Tongue (tissue), 2 donors: ENCODE results near the gene TMEM72. TPM values are rescaled to one million over a fixed set of nuclear protein-coding genes. Genes with fewer than 3 reads are reported as not detected.

Source experiments
- DNase-seq: peaks from one replicate; pipeline ENCODE4 v3.0.0-alpha.2; 2015
- total RNA-seq: library from RNA; depleted of rRNA; stranded (reverse); fragments of >200 nt; gene quantifications from one replicate; pipeline ENCODE4 v1.2.3, GENCODE V29; 2014

TMEM72 gene
- total RNA-seq, 1 donor from 2014 or later: 0.41 TPM

DNA sequence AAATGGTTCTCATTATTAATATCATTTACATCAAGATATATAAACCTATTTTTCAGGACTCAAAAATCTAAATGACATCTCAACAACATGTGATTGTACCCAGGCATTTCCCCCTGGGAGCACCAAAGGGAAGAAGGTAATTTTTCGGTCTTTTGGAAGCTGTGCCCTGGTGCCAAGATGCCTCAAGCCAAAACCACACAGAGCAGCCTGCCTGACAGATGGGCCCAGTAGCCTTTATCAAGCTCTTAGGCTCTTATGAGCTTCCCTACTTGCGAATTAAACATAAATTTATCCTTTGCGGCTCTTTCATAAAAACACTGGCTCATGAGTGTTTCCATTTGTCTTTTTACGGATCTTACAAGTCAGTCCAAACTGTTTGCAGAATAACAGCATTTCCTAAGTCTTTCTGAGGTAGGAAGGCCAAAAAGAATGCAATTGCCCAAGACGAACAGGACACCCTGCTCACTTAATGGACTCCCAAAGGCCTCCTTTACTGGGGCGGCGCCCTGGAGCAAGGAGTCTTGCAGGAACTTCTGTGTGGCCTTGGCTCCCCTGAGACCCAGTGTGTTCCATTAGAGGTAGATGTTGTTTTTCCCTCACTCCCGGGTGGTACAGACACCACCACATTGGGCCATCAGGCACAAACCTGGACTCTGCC is 44.4 kb downstream of the TMEM72 start:
- no peak for DNase-seq

DNA sequence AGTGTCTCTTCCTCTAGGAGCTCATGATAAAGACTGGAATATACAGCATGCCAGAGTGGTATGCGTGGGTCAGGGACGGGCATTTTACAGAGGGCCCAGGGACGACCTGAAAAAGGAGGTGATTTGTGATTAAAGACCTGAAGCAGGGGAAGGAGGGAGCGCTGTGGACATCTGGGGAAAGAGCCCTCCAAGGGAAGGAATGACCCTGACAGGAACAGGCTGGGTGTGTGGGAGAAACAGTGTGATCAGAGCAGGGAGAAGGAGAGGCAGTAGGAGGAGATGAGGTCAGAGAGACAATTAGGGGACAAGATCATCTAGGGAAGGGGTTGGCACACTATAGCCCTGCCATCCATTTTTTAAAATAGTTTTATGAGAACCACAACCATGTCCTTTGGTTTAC is 45.1 kb downstream of the TMEM72 start:
- DNase-seq: no peak

DNA sequence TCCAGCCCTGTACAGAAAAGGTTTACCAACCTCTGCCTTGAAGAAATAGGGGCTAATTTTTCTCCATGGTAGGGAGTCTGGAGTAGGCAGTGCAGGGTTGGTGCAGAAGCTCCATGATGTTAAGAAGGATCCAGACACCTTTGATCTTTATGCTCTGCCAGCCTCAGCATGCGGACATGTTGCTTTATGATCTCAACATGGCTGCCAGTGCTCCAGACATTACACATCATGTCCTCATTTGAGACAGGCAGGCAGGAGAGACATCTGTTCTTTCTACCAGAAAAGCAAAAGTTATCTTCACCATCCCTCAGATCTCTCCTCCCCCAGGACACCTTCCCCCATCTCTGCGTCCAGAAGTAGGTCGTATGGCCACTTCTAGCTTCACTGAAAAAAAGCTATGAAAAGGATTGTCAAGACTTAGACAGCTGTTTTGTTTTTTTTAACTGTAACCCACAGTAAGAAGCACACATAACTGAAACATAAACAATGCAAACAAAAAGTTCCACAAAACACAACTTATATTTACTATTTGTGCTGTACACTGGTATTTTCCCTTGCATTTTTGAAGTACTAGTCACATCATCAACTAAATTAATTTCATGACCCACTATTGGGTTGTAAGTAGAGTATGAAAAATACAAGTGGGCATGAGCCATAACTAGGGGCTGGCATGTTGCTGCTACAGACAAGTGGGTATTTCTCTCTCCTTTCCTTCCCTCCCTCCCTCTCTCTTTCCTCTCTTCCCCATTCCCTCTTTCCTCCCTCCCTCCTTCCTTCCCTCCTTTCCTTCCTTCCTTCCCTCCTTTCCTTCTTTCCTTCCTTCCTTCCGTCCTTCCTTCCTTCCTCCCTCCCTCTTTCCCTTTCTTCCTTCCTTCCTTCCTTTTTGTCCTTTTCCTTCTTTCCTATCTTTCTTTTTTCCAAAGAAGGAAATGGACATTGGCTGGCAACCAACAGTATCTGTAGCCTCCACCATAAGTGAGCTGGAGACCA is 45.9 kb downstream of the TMEM72 start:
- no peak for DNase-seq

DNA sequence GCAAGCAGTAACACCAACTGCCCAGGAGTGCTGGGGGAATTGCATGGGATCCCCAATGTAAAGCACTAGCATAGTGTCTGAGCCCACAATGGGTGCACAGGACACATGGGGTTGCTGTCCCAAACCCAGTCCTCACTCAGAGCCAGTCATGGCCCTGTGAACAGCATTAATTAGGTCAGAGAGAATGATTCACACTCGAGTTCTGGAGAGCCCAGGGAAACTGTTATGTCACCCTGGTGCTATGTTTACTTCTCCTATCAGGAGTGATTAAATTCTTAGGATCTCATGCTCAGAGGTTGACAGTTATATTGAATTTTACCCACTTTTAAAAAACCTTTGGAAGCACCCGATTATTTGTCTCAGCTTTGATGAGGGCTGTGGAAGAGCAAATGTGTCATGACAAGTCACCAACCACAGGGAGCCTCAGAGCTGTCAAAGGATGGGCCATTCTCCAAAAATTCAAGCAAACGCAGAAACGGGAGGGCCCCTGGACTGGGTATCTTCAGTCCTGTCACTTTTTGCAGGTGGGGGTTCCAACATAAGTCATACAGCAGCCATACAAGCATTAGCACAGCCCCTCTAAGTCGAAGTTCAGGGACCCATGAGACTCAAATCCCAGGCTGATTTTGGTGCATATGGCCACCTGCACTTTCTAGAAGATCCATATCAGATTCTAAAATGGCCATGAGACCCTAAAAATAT is 47.2 kb downstream of the TMEM72 start:
- no peak for DNase-seq

DNA sequence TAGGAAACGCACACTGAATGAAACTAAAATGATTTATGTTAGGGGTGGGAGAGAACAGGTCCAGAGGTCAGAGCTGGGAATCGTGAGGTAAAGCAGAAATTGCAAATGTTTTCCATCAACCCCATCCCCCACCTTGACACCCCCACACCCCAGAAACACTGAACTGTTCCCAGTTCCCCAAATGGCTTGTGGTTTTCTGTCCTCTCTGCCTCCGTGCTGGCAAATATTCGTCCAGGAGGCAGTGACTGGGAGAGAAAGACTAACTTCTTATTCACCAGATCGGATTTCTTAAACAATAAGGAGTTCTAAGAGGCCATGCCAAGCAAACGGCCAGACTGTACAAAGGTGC is 47.7 kb downstream of the TMEM72 start:
- DNase-seq: no peak

DNA sequence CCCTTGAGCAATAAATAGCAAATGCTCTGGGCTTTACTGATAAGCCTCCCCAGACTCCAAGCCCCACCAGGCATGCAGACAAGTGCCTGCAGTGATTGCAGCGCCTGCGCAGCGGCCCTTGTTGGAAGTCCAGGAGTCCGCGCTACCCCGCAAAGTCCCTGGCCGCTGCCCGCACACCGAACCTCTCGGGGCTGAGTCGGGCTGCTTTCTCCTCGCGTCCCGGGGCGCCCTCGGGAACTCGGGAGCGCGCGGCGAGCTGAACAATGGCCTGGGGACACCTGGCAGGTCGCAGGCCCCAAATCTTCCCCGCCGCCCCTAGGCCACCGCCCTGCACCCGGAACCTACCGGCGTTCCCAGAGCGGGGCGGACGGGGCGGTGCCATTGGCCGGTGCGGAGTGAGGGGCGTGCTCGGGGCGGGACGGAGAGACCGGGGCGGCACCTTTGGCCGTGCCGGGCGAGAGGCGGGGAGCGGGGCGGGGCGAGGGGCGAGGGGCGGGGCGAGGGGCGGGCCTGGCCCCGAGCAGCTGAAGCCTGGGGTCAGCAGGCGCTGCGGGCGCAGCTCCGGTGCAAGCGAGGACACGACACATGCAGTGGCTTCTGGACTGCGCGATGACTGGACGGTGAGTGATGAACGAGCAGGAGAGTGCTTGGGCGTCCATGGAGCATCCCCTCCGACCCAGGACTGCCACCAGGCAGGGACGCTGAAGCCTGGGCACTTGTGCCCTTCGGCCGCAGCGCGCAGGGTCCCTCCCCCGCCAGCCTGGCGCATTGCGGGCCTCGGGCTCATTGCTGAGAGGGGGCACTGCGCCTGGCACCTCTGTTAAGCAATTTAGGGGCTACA is 48.3 kb downstream of the TMEM72 start, which contains the start of gene RASSF4:
RASSF4 (plus strand) TSS at position 556 of the 841 bp plus-strand sequence. CDS start 10,401 bp downstream, outside the sequence.
- DNase-seq: peak; percentile 95

DNA sequence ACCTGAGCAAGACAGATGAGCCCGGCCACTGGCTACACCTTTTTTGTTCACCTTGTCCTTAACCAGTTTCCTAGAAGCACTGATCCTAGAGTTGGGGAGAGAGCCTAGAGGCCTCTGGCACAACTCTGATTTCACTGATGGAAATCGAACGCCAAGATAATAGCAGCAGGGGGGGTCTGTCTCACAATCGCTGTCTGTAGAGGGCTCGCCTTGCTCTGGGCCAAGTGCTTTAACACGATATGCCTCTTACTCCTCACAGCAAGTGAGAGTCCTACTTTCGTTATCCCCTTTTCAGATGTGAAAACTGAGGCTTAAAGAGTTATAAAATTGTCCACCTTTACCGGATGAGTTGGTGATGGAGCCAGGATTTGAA is 48.9 kb downstream of the TMEM72 start:
- DNase-seq: no peak

DNA sequence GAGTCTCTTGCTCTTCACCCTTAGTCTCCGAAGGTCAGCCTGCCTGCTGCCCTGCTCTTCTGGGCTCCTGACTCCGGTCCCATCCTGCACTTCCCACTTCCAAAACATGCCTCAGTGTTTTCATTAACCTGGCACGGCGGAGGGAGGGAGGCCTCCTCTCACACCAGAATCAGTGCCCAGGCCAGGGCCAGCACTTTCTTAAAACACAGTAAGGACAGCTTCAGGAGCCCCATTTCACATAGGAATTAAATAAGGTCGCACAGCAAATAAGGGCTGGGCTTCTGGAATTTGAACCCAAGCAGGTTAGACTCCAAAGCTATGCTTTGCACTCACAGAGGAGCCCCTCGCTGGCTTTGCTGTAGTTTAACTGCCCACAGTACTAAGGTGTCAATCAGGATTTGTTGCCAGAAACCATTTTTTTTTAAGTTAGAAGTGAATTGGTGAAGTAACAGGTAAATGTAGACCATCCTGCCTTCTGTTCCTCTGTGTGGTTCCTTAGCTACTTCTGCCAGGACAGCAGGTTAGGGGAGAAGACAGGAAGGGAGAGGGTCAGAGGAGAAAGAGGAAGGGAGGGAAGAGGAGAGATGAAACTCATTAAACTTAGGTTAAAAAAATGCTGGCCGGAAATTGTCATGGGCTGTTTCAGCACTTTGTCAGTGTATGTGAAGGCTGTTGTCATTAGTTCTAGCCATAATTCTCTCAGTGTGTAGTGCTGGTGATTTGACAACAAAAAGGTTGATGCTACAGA is 49.5 kb downstream of the TMEM72 start:
- DNase-seq: no peak

DNA sequence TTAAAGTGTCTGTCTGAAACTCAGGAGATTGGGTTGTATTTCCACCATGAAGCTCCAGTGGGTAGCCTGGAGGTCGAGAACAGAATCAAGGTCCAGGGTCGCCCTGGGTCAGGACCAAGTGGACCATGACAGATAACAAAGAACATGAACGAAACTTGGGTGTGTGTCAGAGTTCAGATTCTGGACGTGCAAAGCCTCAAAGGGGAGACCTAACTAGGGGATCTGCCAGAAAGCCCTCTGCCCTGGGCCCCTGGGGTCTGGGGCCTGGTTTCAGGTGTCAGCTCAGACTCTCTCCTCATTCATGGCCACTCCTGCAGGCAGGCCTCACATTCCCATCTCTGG is 50.1 kb downstream of the TMEM72 start:
- DNase-seq: no peak

DNA sequence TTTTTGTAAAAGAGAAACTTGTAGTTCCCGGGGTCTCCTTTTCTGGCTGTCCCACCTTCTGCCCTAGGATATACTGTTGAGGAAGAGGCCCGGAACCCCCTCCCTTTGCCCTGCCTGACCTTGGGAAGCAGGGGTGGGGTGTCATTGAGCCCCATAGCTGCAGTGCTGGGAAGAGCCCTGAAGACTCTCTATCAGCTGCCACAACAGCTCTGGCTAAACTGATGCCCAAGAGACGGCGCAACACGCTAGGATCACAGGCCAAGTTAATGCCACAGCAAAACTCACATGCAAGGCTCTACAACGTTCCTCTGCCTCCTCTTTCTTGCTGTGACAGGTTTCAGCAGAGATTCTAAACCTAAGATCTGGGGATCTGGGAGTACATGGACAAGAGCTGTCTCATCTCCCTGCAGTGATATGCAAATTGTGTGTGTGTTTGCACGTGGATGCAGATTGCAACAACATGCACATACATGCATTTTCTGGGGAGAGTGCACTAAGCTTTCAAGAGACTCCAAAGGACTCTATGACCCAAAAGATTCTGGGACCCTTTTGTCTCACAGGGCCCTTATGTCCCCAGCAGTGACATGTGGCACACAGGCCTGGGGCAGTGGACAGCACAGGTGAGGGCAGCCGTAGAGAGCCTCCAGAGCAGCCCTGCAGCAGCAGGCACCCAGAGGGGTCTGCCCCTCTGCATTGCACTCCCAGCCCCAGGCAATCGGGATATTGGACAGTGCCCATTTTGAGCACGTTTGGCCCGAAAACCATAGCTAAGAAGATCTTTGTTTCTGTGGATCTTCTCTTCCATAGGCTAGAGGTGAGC is 51.0 kb downstream of the TMEM72 start:
- DNase-seq: no peak

DNA sequence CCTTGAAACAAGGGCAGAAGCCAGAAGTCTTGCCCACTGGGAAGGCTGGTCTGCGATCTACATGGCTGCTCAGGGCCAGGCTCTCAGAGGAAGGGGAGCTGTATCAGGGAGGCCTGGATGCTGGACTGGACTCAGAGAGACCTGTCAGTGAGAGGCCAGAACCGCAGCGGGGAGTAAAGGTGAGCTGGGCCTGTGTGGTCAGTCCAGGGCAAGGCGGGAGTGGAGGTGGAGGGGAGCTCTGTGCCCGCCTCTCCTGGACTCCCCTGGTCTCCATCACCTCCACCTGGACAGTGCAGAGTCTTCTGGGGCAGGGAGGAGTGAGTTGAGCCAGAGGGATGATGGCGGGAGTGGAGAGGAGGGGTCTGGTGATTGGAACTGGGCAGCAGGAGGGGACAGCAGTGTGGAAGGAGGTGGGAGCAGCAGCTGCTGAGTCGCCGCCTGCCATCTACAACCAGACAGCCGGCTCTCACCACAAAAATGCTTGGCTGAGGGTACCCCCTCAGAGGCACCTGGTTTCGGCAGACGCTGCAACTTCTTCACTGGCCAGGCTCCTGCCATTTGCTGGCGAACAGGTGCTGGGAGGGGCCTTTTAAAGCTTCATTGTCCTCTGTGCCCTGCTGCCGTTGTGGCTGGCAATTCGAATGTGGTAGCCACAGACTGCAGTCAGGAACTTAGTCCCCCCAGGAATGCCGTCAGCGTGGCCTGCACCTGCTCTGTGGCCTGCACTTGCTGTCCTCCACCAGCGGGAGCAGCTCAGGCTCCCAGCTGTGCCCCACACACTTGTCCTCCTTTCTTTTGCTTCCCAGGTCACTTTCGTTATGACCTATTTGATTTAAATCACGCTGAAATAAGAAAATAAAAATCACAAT is 52.0 kb downstream of the TMEM72 start:
- DNase-seq: peak; percentile 89

DNA sequence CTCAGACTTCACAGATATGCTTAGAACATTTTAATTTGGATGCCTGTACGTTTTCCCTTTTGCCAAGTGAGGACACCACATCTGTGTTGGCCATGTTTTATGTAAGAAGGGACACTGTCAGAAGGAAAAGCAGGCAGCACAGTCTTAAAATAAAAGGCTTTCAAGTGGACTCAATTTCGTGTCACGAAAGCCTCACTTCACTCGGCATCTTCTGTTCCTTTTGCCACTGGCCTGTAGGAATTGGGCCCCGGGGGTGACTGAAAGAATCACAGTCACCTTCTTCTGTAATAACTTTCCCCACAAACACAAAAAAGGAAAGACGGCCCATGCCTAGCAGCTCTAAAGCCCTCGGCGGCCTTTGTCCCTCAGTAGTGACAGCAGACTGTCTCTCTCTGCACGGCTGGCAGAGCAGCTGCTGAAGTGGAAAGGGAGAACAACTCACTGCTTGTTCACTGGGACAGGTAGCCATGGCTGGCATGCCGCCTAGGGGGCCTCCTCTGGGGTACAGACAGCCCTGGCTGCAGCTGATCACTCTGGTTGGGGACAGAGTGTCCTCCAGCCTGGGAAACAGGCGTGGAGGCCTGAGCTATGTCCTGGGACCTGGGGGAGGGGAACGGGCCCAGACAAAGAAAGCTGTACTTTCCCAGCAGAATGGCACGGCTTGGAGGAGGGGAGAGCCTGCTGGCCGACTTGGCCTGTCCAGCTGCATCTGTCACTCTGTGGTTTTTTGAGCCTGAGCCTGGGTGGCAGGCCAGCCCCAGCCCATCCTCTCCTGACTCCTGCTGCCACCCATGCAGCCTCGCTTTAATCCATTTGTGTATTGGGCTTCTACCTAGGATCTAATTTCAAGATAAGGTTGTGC is 52.9 kb downstream of the TMEM72 start:
- peak; percentile 96 for DNase-seq

DNA sequence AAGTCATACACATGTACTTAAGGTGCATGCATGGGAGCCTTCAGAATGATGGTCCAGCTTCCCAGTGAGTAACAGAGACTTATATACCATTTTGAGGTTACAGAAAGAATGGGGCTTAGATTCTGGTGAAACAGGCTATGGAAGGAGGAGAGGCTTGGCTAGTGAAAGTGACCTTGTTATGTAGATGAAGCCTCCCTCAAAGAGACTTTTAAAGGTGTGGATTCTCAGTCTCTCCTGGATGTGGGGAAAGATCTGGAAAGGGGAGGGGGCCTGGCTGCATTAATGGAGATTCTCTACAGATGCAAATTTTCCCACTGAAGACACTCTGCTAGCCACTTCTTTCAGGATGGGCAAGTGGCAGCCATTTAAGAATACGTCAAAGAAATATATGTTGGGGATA is 54.0 kb downstream of the TMEM72 start:
- DNase-seq: no peak

DNA sequence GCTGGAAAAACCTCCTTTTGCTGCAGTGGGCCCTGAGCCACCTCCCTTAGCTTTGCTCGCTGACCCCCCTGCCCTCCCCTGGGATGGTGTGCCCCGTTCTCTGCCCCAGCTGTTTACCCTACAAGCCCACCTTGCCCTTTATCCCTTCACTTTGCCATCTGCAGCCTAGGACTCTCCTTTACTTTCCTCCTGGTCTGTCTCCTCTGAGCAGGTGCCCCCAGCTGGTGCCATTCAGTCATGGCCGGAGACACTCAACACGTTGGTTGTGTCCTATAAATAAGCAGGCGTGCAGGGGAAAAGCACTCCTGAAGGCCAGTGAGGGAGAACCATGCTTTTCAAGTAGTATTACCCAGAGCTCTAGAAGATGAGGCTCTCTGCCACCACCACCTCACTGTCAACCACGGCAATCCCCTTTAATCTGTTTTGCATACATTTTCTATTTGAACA is 54.5 kb downstream of the TMEM72 start:
- peak; percentile 77 for DNase-seq

DNA sequence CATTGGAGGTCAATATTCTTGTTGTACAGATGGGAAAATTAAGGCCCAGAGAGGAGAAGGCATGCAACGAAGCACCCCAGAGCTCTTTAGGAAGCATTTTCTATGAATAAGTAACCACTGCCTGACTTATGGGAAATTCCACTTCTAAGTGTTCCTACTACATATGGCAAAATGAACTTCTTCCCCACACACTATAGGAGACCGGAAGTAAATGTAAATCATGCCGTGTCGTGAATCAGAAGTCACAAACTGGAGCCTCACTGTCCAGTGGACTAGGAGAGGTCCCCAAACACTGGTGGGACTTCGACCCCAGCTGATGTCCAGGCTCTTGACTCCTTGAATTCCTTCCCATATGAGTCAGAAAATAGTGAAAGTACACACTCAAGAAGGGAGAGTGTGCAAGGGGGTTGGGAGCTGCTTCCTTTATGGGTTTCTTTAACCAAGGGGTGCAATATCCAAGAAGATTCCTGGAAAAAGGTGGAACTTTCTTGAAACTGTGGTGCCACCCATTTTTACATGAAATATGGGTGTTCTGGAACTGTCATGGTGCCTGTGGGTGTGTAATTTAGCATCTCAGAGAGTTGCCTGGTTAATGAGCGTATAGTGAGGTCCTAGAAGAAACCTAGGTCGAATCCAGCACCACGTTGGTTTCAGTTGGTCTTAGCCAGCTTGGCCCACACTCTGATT is 55.1 kb downstream of the TMEM72 start:
- DNase-seq: no peak

DNA sequence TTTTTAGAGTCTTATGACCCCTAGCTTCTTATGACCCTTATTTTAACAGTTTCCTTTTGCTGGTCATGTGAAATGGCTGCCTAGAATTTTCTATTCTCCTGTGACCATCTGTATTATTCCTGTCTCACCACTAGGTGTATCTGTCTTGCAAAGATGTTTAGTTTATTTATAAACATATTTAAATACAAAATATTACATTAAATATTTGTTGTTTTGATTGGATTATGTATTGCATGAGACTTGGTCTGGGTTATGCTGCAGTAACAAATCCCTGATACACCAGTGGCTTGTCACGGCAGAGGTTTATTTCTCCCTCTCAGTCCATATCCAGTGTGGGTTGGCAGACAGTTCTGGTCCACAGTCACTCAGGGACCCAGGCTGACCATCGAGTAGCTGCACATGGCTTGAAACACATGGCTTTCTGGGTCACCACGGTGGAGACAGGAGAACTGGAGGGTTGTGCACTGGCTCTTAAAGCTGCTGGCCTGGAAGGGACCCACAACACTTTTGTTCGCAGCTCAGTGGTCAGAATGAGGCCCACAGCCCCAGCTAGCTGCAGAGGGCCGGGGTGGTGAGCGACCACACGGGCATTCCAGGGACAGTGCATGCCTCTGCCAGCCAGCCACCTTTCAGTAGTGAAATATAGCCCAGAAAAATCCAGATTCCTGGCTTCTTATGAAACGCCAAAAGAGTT is 55.8 kb downstream of the TMEM72 start:
- DNase-seq: no peak

DNA sequence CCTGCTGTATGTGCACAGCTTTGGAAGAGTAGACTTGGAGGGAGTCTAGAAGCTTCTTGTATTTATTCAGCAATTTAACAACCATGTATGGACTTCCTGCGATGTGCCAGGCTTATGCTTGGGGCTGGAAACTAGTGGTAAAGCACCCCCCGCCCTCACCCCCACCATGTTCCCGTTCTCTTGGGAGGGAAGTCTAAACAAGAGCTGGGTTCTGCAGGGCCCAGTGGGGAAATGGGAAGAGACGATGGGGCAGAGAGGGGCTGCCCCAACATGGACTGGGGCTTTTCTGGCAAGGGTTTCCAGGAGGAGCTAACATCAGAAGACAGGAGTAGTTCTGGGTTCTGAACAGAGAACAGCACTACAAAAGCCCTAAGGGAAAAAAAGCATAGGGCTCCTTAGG is 56.5 kb downstream of the TMEM72 start:
- DNase-seq: no peak
